Activated naive CD4-positive, alpha-beta T cell treated with anti-CD3 and anti-CD28 coated beads, Interleukin-2, amount 50 U/mL, for 72 hours (primary cell): ENCODE results near the gene ACSS1. TPM values are rescaled to one million over a fixed set of nuclear protein-coding genes. Genes with fewer than 3 reads are reported as not detected.

ENCODE experiments used
- ATAC-seq, 2 donors: fragments of 150-1000 bp; cut with Tn5 transposase; 2 replicates each; pipeline ENCODE4 v1.10.0; 2021; ENCODE audit warnings: mild to moderate bottlenecking in 2 of 2, moderate library complexity in 2 of 2
- DNase-seq, 2 donors: peaks; one replicate each; pipeline ENCODE4 v3.0.0; 2021 to 2022; ENCODE audit warnings: low spot score in 2 of 2
- H3K27ac Mint-ChIP-seq, 2 donors: one replicate each; pipeline ENCODE4 v1.8.0; 2022; ENCODE audit warnings: mild to moderate bottlenecking in 2 of 2, mixed read lengths in 2 of 2
- H3K36me3 Mint-ChIP-seq, 2 donors: one replicate each; pipeline ENCODE4 v1.8.0; 2022; ENCODE audit warnings: mixed read lengths in 2 of 2
- H3K9me3 Mint-ChIP-seq, 2 donors: one replicate each; pipeline ENCODE4 v1.8.0; 2022; ENCODE audit warnings: mixed read lengths in 2 of 2
- total RNA-seq, 2 donors: library from RNA; stranded (reverse); gene quantifications; one replicate each; pipeline ENCODE4 v1.2.3, GENCODE V29; 2022

Gene ACSS1
- total RNA-seq, 2 donors from 2014 or later = 5.5 to 11.3 TPM

GRCh38 chr20:25082498-25082873 is 24.5 kb upstream of the ACSS1 start:
- Mint-ChIP-seq H3K27ac (no peak overlapping the region), H3K9me3 (peaks cover 0 to 3% of the 10 kb centered on the region in 2 donors), H3K36me3 (peaks cover 0 to 7% of the 10 kb centered on the region in 2 donors)
- no peak for DNase-seq
- ATAC-seq = no peak

GRCh38 chr20:25081730-25082497 is 24.0 kb upstream of the ACSS1 start, which contains the start of gene VSX1:
VSX1 (minus strand) TSS chr20:25082141; CDS start chr20:25082096, 45 bp downstream.
- H3K27ac Mint-ChIP-seq = no peak within 1 kb of the TSS
- no peak for ATAC-seq
- no peak for DNase-seq
- H3K9me3 Mint-ChIP-seq = peaks cover 0 to 3% of the 10 kb centered on the region in 2 donors
- peaks cover 0 to 7% of the 10 kb centered on the region in 2 donors for H3K36me3 Mint-ChIP-seq

DNA sequence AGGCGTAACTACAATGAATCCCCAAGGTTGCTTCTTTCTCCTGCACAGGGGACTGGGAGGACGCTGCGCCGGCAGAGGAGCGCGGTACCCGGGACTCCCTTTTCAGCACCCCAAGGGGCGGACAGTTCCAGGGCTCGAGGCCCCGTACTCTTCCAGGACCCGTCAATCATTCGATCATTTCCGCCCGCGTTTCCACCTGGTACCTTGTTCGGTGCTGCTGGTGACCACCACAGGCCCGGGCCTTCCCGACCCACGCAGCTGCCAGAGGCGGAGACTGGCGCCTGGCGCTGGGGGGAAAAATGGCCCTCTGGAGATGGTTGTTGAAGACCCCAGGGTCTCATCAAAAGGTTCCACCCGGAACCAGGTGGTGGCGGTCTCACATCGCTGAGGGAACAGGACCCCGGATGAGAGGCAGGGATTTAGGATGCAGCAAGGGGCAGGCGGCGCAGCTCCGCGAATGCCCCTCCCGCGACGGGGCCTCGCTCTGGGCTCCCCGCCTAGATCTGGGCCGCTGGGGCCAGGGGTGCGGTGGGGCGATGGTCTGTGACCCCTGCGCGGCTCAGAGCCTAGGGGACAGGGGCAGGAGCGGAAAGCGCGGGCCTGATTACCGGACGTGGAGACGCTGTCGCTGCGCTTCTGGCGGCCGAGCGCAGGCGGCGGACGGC is 23.3 kb upstream of the ACSS1 start:
- Mint-ChIP-seq H3K27ac (no peak overlapping the region), H3K36me3 (peaks cover 0 to 7% of the 10 kb centered on the region in 2 donors), H3K9me3 (peaks cover 0 to 3% of the 10 kb centered on the region in 2 donors)
- ATAC-seq = peak in 1 of 2 donors; percentile 41
- DNase-seq = peak in 1 of 2 donors; percentile 55

DNA sequence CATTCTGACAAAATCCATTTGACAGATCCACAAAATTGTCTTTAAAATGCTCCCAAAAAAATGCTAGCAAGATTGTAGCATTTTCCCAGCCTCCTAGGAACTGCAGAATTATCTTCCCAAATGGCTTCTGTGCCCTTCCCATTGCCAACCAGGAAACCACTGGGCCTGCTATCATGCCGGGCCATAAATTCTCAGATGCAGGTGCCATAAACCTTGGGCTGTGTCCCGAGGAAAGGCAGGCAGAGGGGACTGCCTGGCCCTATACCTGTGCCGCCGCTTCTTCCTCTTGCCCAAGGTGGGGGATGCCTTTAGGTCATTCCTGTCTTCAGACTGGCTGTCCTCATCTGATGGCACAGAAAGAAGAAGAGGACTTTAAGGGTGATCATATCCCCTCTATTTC is 21.2 kb upstream of the ACSS1 start:
- DNase-seq (no peak), ATAC-seq (no peak)
- no peak overlapping the region for H3K27ac Mint-ChIP-seq
- peaks cover 0 to 3% of the 10 kb centered on the region in 2 donors for H3K9me3 Mint-ChIP-seq
- peaks cover 0 to 7% of the 10 kb centered on the region in 2 donors for H3K36me3 Mint-ChIP-seq

GRCh38 chr20:25078662-25079061 is 20.7 kb upstream of the ACSS1 start:
- Mint-ChIP-seq H3K36me3 (peaks cover 0 to 7% of the 10 kb centered on the region in 2 donors), H3K9me3 (peaks cover 0 to 3% of the 10 kb centered on the region in 2 donors), H3K27ac (no peak overlapping the region)
- DNase-seq (no peak), ATAC-seq (no peak)

GRCh38 chr20:25077610-25078169 is 19.8 kb upstream of the ACSS1 start:
- H3K36me3 Mint-ChIP-seq = peaks cover 0 to 7% of the 10 kb centered on the region in 2 donors
- DNase-seq = no peak
- H3K27ac Mint-ChIP-seq = no peak overlapping the region
- H3K9me3 Mint-ChIP-seq = peaks cover 0 to 3% of the 10 kb centered on the region in 2 donors
- peak in 1 of 2 donors; percentile 22 for ATAC-seq

GRCh38 chr20:25076731-25077609 is 19.0 kb upstream of the ACSS1 start:
- Mint-ChIP-seq H3K36me3 (peaks cover 0 to 7% of the 10 kb centered on the region in 2 donors), H3K9me3 (peaks cover 0 to 3% of the 10 kb centered on the region in 2 donors), H3K27ac (no peak overlapping the region)
- peak in 1 of 2 donors; percentile 54 for ATAC-seq
- no peak for DNase-seq

DNA sequence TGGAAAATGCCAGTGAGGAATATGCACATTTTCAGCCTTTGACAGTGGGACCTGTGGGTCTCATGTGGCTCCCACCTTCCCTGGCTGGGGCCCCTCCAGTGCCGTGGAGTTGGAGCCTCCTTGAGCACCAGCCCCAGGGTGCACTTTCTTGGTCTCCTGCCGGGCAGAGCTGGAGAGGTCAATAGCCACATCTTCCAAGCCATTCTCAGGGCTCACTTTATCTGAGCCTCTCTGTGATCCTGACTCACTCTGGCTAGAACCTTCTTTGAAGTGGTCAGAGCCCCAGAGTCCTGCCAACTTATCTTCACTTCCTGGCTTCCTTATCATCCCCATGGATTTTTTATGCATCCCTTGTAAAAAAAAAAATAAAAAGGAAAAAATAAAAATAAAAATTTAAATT is 18.3 kb upstream of the ACSS1 start:
- DNase-seq (no peak), ATAC-seq (no peak)
- H3K36me3 Mint-ChIP-seq = peaks cover 0 to 7% of the 10 kb centered on the region in 2 donors
- H3K27ac Mint-ChIP-seq = no peak overlapping the region
- H3K9me3 Mint-ChIP-seq = peaks cover 0 to 3% of the 10 kb centered on the region in 2 donors

GRCh38 chr20:25073544-25073943 is 15.6 kb upstream of the ACSS1 start:
- H3K36me3 Mint-ChIP-seq = no peaks in the 10 kb centered on the region
- no peaks in the 10 kb centered on the region for H3K9me3 Mint-ChIP-seq
- DNase-seq = no peak
- no peak overlapping the region for H3K27ac Mint-ChIP-seq
- no peak for ATAC-seq

DNA sequence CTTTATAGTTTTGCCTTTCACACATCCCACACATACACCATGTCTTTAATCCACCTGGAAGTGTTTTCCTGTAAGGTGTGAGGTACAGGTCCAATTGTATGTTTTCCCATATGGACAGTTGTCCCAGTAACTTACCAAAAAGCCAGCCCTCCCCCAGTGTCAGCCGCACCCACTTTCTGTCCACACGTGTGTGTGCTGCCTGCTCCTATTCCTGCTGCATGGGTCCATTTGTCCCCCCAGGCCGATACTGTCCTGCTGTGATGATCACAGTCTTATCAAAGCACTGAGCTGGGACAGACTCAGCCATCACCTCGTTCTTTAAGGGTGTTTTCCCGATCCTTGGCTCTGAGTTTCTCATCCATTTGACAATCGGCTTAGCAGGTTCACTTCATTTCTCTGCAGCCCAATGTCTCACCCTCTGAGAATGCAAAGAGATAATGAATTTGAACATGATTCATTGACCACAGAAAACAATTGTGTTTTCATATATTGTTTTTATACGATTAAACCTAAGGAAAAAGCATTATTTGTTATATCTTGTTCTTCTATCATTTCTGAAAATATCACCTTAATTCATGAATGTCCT is 14.4 kb upstream of the ACSS1 start:
- Mint-ChIP-seq H3K27ac (no peak overlapping the region), H3K9me3 (no peaks in the 10 kb centered on the region), H3K36me3 (no peaks in the 10 kb centered on the region)
- ATAC-seq = no peak
- DNase-seq = no peak

DNA sequence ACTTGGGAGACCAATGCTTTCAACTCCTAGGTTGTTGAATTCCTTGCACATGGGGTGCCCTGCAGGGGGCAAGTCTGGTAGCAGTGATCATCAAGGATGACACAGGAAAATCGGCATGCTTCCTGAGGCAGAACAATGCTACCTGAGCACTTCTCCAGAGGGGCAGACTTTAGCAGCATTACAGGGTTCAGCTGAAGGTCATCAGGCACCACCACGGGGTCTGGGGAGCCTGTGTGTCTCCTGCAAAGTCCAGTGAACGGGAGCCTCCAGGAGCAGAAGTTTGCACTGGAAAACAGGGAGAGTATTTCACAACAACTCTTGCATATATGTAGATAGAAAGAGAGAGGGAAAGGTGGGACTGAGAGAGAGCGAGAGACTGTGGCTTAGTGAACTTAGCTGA is 13.8 kb upstream of the ACSS1 start:
- ATAC-seq (no peak), DNase-seq (peak in 1 of 2 donors; percentile 30)
- H3K27ac Mint-ChIP-seq = no peak overlapping the region
- H3K36me3 Mint-ChIP-seq = no peaks in the 10 kb centered on the region
- no peaks in the 10 kb centered on the region for H3K9me3 Mint-ChIP-seq

GRCh38 chr20:25070821-25071473 is 13.0 kb upstream of the ACSS1 start:
- DNase-seq (peak in 1 of 2 donors; percentile 35), ATAC-seq (no peak)
- no peaks in the 10 kb centered on the region for H3K9me3 Mint-ChIP-seq
- H3K27ac Mint-ChIP-seq = no peak overlapping the region
- H3K36me3 Mint-ChIP-seq = no peaks in the 10 kb centered on the region

DNA sequence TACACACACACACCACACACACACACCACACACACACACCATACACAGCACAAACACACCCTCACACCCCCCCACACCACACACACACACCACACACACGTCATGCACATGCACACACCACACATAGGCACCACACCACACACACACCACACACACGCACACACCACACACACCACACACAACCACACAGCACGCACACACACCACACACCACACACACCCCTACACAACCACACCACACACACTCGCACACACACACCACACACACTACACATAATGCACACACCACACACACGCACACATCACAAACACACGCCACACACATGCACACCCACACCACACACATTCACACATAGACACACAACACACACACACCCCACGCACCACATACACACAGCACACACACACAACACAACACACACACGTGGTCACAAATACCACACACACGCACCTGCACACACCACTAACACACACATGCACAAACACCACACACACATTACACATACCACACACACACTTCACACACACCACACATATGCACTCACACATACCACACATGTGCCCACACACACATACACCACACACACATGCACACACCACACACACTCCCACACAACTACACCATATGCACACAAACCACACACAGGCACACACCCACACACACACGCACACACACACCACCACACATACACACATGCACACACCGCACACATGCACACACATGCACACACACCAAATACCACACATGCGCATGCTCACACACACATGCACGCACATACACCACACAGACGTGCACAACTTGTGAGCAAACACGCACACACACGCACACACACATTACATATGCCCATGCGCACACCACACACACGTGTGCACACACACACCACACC is 9.4 kb upstream of the ACSS1 start:
- Mint-ChIP-seq H3K9me3 (no peaks in the 10 kb centered on the region), H3K36me3 (no peaks in the 10 kb centered on the region), H3K27ac (no peak overlapping the region)
- no peak for ATAC-seq
- DNase-seq = no peak

DNA sequence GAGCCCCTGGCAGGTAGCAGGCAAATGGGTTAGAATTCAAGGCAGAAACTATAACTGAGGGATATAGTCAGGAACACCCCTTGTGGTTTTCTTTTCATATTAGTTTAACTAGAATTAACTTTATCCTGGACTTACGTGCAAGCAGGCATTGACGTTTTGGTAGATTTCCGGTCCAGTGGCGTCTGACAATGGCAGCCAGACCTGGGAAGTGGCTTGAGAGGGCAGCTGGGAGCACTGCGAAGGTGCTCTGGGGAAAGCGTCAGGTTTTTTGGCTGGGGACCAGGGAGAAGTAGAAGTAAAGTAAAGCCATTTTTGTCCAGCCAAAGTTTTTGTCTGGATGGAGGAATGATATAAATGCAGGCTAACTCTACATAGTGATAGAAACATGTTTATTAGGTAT is 8.4 kb upstream of the ACSS1 start:
- ATAC-seq = no peak
- H3K36me3 Mint-ChIP-seq = no peaks in the 10 kb centered on the region
- H3K9me3 Mint-ChIP-seq = no peaks in the 10 kb centered on the region
- H3K27ac Mint-ChIP-seq = no peak overlapping the region
- DNase-seq = no peak
